Transverse colon (tissue), 4 donors: ENCODE results near the gene APLP2. TPM values are rescaled to one million over a fixed set of nuclear protein-coding genes. Genes with fewer than 3 reads are reported as not detected.

Source experiments
- DNase-seq: peaks from one replicate; pipeline ENCODE4 v3.0.0-alpha.2; 2019
- H3K27ac ChIP-seq, 4 donors: fragments of 200-600 bp; sonication (generic); 2 replicates each; pipeline ENCODE4 v1.5.1; 2016 to 2018; ENCODE audit warnings: inconsistent platforms in 4 of 4
- H3K27me3 ChIP-seq: fragments of 200-600 bp; sonication (generic); 2 replicates; pipeline ENCODE4 v1.5.1; 2017; ENCODE audit warnings: inconsistent platforms
- H3K36me3 ChIP-seq, 4 donors: fragments of 200-600 bp; sonication (generic); 2 replicates each; pipeline ENCODE4 v1.5.1; 2017 to 2019; ENCODE audit warnings: inconsistent platforms in 4 of 4
- H3K4me1 ChIP-seq, 4 donors: fragments of 200-600 bp; sonication (generic); 2 replicates each; pipeline ENCODE4 v1.5.1; 2017 to 2020; ENCODE audit warnings: inconsistent platforms in 4 of 4
- H3K4me3 ChIP-seq, 4 donors: fragments of 200-600 bp; sonication (generic); 1 replicate in 1 of 4; 2 replicates in 3 of 4; pipeline versions ENCODE4 v1.5.1 to v1.6.1; 2017 to 2019; ENCODE audit warnings: inconsistent platforms in 4 of 4
- H3K9me3 ChIP-seq, 2 donors: fragments of 200-600 bp; sonication (generic); 2 replicates each; pipeline ENCODE4 v1.5.1; 2017 to 2019; ENCODE audit warnings: inconsistent platforms in 2 of 2
- EP300 ChIP-seq: sonication (generic); formaldehyde crosslinking; IDR thresholded peaks from one replicate; pipeline ENCODE4 v1.6.1; 2017; ENCODE audit warnings: antibody characterized with exemption, low read depth
- POLR2A ChIP-seq: fragments of 450-650 bp; IDR thresholded peaks from one replicate; pipeline ENCODE4 v1.6.1; 2016; ENCODE audit warnings: antibody characterized with exemption, mild to moderate bottlenecking, moderate library complexity
- POLR2AphosphoS5 ChIP-seq, 3 donors: sonication (generic); formaldehyde crosslinking; IDR thresholded peaks; one replicate each; pipeline ENCODE4 v1.6.1; 2016; ENCODE audit warnings: antibody characterized with exemption in 3 of 3
- WGBS, 2 donors: methylation state at CpG; one replicate each; pipeline ENCODE4 v1.1.5; 2018; ENCODE audit warnings: low coverage in 1 of 2; 5-methylcytosine and 5-hydroxymethylcytosine counted together
- in situ Hi-C, 4 donors: fragments of 200-750 bp; cut with MboI; loops; one replicate each; pipeline versions ENCODE4 v1.15.0 to v1.15.1; 2017; ENCODE audit warnings: low sequenced_read_pairs in 3 of 4, low pct_ligation_motif_present in 1 of 4, low pct_unique_long_range_greater_than_20kb in 1 of 4
- intact Hi-C: fragments of 100-400 bp; cut with DNase I; formaldehyde crosslinking; loops from one replicate; pipeline ENCODE4 v1.15.1; 2023; ENCODE audit warnings: low total_unique reads
- total RNA-seq, 4 donors: library from RNA; depleted of rRNA; stranded (reverse); fragments of >200 nt; gene quantifications; one replicate each; pipeline ENCODE4 v1.1.0, GENCODE V29; 2016
- TF ChIP-seq, protein P1 (sequence below), 5 experiments: fragments of 200-600 bp in 3 of 5; fragments of 450-650 bp in 2 of 5; sonication (generic) in 3 of 5; IDR thresholded peaks; 1 replicate in 2 of 5; 2 replicates in 3 of 5; pipeline ENCODE4 v1.5.1; 2016 to 2017; ENCODE audit warnings: antibody characterized with exemption in 5 of 5, inconsistent platforms in 3 of 5, mild to moderate bottlenecking in 2 of 5, moderate library complexity in 1 of 5

The APLP2 gene
- total RNA-seq, 4 donors from 2014 or later, result 191 to 618 (median 396) TPM

DNA sequence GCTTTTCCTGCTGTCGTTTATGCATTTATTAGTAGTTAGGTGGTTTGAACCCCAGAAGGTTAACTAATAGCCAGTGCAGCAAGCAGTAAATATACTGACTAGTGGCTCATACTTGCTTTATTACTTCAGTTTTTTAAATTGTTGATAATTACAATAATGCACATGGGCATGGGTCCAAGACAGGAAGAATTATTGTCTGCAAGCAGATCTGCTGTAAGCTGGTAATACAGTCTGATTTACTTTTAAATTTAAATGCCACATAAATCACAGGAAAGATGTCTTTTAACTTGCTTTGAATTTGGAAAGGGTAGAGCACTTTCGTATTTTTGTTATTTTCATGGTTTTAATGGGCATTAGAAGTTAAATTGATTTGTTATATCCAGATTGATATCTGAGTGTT, 27.1 kb downstream of the APLP2 start:
- TF ChIP-seq, protein P1, sequence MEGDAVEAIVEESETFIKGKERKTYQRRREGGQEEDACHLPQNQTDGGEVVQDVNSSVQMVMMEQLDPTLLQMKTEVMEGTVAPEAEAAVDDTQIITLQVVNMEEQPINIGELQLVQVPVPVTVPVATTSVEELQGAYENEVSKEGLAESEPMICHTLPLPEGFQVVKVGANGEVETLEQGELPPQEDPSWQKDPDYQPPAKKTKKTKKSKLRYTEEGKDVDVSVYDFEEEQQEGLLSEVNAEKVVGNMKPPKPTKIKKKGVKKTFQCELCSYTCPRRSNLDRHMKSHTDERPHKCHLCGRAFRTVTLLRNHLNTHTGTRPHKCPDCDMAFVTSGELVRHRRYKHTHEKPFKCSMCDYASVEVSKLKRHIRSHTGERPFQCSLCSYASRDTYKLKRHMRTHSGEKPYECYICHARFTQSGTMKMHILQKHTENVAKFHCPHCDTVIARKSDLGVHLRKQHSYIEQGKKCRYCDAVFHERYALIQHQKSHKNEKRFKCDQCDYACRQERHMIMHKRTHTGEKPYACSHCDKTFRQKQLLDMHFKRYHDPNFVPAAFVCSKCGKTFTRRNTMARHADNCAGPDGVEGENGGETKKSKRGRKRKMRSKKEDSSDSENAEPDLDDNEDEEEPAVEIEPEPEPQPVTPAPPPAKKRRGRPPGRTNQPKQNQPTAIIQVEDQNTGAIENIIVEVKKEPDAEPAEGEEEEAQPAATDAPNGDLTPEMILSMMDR (IDR thresholded peaks at IDR 0.05), result no peak
- Histone ChIP-seq H3K9me3 (no peaks in the 10 kb centered on the region), H3K27me3 (no peaks in the 10 kb centered on the region), H3K4me3 (no peak overlapping the region), H3K36me3 (no peaks in the 10 kb centered on the region), H3K4me1 (peaks cover 0 to 23% (median 0%) of the 10 kb centered on the region in 4 donors), H3K27ac (no peak overlapping the region)
- in situ Hi-C loops, result no loop called here
- intact Hi-C loops, result no loop called here
- whole genome bisulfite sequencing, 2 donors, result 79 to 93% methylated on average over 1 to 2 of the region's 2 CpGs
- DNase-seq, result no peak

DNA sequence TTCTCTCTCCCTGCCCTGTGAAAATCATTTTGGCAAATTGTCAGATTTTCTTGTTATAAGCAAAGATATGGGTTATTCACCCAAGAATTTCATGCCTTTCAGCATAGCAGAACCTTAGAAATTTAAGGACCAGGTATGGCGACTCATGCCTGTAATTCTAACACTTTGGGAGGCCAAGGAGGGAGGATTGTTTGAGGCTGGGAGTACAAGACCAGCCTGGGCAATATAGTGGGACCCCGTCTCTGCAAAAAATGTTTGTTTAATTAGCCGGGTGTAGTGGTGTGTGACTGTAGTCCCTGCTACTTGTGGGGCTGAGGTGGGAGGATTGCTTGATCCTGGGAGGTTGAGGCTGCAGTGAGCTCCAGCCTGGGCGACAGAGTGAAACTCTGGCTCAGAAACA, 27.6 kb downstream of the APLP2 start:
- Histone ChIP-seq H3K4me1 (peaks cover 0 to 28% (median 1%) of the 10 kb centered on the region in 4 donors), H3K27ac (no peak overlapping the region), H3K9me3 (no peaks in the 10 kb centered on the region), H3K36me3 (no peaks in the 10 kb centered on the region), H3K4me3 (no peak overlapping the region), H3K27me3 (no peaks in the 10 kb centered on the region)
- TF ChIP-seq POLR2A, result no peak
- TF ChIP-seq, protein P1 (IDR thresholded peaks at IDR 0.05), result no peak
- TF ChIP-seq POLR2AphosphoS5 (IDR thresholded peaks at IDR 0.05), result no peak
- no peak for TF ChIP-seq EP300
- no peak for DNase-seq
- whole genome bisulfite sequencing, 2 donors, result 96% methylated on average over 4 of the region's 4 CpGs
- in situ Hi-C loops, result no loop called here
- intact Hi-C loops, result no loop called here

DNA sequence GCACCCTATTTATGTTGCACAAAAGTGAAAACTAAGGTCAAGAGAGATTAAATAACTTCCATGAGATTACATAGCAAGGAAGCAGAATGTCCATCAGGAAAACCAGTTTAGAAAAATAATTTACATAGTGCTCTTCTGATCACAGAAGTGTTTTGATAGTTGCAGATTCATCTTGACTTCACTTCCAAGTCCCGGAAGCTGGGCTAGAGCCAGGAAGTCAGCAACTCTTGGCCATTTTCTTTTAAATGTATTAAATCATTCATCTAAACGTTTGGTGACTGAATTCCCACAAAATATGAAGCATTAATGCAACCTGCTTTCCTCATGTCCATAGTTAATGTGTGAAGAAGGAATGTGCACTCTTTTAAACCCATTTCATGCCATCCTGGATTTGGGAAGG, 29.7 kb downstream of the APLP2 start:
- no peak for DNase-seq
- TF ChIP-seq, protein P1 (IDR thresholded peaks at IDR 0.05), result no peak
- TF ChIP-seq POLR2AphosphoS5 (IDR thresholded peaks at IDR 0.05), result no peak
- no peak for TF ChIP-seq EP300
- TF ChIP-seq POLR2A, result no peak
- Histone ChIP-seq H3K4me1 (peaks cover 5 to 40% (median 10%) of the 10 kb centered on the region in 4 donors), H3K9me3 (no peaks in the 10 kb centered on the region), H3K27ac (no peak overlapping the region), H3K36me3 (no peaks in the 10 kb centered on the region), H3K27me3 (no peaks in the 10 kb centered on the region), H3K4me3 (no peak overlapping the region)
- intact Hi-C loops (no loop called here), in situ Hi-C loops (no loop called here)
- 33 to 55% methylated on average over 2 of the region's 2 CpGs for WGBS, 2 donors

DNA sequence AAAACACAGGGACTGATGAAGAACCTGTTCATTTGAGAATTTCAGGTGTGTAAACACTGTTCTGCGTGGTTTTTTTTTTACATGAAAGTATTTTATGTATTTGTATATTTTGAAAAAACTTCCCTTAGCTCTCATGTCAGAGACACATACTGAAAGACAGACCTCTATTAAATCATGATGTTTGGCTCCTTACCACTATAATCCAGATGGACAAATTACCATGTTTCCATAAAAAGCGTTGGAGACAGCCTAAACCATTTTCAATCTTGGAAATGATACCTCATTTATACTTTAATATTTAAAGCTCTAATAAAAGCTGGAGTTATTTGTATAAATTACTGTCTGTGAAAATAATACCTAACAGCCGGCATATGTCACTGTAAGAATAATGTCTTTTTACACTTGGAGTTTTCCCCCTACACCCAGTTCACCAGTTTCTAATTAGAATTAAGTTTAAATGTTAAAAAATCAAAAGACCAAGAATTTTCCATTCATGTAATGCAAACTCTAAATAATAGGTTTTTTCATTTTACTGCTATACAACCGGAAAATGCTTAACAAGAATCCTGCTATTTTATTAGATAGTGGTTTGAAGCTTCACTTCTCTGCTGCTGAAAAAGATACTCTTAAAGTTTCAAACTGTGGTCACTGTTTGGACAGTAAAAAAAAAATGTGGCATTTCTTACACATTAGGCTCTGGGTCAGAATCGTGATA, 30.8 kb downstream of the APLP2 start:
- intact Hi-C loops, result no loop called here
- H3K27me3 ChIP-seq, result no peaks in the 10 kb centered on the region
- no peak overlapping the region for H3K27ac ChIP-seq
- no peak for DNase-seq
- no peak for TF ChIP-seq POLR2AphosphoS5 (IDR thresholded peaks at IDR 0.05)
- no peak for TF ChIP-seq POLR2A
- TF ChIP-seq, protein P1 (IDR thresholded peaks at IDR 0.05), result no peak
- no peak for TF ChIP-seq EP300
- H3K36me3 ChIP-seq, result no peaks in the 10 kb centered on the region
- in situ Hi-C loops, result no loop called here
- no peak overlapping the region for H3K4me3 ChIP-seq
- H3K9me3 ChIP-seq, result no peaks in the 10 kb centered on the region
- peaks cover 5 to 32% (median 10%) of the 10 kb centered on the region in 4 donors for H3K4me1 ChIP-seq
- 80 to 84% methylated on average over 5 of the region's 5 CpGs for WGBS, 2 donors
